ENCODE measurements around the gene TMTC4. TPM values are rescaled to one million over a fixed set of nuclear protein-coding genes. Genes with fewer than 3 reads are reported as not detected.
"Not testable (repeated sequence)": the region's sequence is repeated elsewhere in the genome, so short reads cannot be mapped to it uniquely, and the experiment has no call there.

TMTC4 gene, protein sequence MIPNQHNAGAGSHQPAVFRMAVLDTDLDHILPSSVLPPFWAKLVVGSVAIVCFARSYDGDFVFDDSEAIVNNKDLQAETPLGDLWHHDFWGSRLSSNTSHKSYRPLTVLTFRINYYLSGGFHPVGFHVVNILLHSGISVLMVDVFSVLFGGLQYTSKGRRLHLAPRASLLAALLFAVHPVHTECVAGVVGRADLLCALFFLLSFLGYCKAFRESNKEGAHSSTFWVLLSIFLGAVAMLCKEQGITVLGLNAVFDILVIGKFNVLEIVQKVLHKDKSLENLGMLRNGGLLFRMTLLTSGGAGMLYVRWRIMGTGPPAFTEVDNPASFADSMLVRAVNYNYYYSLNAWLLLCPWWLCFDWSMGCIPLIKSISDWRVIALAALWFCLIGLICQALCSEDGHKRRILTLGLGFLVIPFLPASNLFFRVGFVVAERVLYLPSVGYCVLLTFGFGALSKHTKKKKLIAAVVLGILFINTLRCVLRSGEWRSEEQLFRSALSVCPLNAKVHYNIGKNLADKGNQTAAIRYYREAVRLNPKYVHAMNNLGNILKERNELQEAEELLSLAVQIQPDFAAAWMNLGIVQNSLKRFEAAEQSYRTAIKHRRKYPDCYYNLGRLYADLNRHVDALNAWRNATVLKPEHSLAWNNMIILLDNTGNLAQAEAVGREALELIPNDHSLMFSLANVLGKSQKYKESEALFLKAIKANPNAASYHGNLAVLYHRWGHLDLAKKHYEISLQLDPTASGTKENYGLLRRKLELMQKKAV
- 10 to 100 TPM; 13.4 to 16.8 TPM for total RNA-seq

DNA sequence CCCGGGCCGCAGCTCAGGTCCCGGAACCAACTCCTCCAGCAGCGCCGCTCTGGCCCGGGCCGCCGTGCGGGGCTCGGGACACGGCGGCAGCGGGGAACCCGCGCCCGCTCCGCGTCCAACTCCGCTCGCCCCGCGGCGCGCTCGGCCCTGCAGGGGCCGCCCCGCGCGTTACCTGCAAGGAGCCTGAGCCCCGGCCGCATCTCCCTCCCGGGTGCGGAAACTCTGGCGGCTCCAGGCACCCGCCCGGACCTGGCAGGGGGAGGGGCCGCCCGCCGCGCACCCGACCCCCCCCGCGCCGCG is at the start of gene TMTC4:
Gene TMTC4 (minus strand): TSS at position 224 of the 300 bp plus-strand sequence. CDS start 4,433 bp downstream, outside the sequence.
- Mint-ChIP-seq H3K27me3 (peaks cover 8% of the 10 kb centered on the region), H3K4me1 (peaks cover 23% of the 10 kb centered on the region), H3K36me3 (no peaks in the 10 kb centered on the region), H3K9me3 (no peaks in the 10 kb centered on the region), H3K4me3 (peak within 1 kb of the TSS; percentile 90), H3K27ac (peak within 1 kb of the TSS; percentile 93)
- DNase-seq: no peak

DNA sequence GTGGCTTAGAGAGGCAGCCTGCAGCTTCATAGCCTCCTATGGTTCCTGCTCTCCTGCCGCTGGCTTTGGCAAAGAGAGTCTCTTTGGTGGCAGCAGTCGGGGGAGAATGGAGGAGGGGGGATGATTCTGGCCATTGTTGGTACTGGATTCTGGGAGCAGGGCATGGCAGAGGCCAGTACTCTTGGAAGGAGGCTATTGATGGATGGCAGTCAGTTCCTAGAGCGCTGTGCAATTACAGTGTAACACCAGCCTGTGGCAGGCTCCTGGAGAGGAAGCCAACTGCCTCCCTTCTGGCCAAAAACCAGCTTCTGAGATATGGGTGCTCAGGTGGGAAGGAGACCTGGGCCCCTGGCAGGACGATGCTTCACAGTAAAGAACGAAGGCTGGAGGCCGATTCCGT is 47.9 kb upstream of the TMTC4 start:
- Mint-ChIP-seq H3K27me3 (peaks cover 18% of the 10 kb centered on the region), H3K4me3 (no peak overlapping the region), H3K4me1 (no peaks in the 10 kb centered on the region), H3K36me3 (no peaks in the 10 kb centered on the region), H3K9me3 (peaks cover 9% of the 10 kb centered on the region), H3K27ac (no peak overlapping the region)
- DNase-seq: no peak

DNA sequence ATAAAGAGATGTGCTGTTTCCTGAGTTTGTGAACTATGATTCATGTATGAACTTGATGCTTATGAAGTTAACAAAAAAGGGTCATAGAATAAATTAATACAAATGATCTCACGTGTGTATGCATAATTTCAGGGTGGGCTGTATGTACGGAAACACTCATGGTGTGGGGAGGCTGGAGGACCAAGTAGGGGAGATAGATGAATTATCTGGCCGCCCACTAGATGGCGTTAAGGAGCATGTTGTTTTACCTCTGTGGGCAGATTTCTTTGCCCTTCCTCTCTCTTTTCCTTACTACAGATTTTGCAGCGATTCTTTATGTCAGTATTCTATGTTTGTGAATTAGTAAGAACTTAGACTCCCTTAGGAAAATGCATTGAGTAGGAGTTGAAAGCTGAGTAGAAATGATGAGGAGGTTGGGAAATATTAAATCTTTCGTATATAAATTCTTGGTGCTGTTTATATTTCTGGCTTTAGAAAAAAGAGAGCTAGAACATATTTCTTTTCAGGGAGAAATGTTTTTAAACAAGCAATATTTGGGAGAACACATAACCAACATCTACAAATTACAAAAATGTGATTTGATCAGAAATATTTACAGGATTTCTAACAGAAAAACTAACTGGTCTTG is 47.4 kb upstream of the TMTC4 start:
- H3K4me1 Mint-ChIP-seq: no peaks in the 10 kb centered on the region
- no peak overlapping the region for H3K27ac Mint-ChIP-seq

DNA sequence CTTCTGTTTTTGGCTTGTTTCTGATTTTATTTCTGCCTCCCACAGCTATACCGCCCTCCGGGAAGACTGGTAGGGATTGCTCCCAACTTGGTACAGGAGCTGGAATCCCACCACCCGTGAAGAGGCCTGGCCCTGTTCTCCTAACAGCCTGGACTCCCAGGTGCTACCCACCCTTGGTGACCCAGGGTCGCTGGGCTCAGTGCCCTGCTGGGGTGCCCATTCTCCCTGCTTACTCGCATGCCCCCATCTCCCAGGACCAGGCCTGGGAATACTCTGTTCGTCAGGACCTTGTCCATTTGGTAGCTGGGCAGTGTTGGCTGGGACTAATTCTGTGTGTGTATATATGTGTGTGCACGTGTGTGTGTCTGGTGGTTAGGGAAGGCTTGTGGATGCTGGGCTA is 41.0 kb upstream of the TMTC4 start:
- no peaks in the 10 kb centered on the region for H3K36me3 Mint-ChIP-seq
- no peak for DNase-seq

More for the DNA sequence above, 47.4 kb upstream of the TMTC4 start:
- Mint-ChIP-seq H3K4me3 (no peak overlapping the region), H3K27me3 (peaks cover 18% of the 10 kb centered on the region), H3K36me3 (no peaks in the 10 kb centered on the region), H3K9me3 (peaks cover 6% of the 10 kb centered on the region)
- DNase-seq: peak; percentile 30

DNA sequence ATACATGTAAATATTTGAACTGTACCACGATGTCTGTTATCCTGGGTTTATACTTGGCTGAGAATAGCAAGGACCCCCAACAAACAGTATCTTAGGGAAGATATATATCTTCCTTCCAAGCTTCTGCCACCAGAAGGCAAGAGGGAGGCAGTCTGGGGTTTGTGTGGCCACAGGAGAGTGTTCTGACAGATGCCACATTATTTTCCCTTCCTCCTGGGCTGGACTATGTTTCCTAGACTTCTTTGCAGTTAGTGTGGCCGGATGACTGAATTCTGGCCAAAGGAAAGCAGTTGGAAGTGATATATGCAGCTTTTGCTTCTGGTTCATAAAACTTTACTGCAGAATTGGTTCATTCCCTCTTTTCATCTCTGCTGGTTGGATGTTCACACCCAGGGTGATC is 39.9 kb upstream of the TMTC4 start:
- no peak for DNase-seq
- Mint-ChIP-seq H3K4me3 (no peak overlapping the region), H3K36me3 (no peaks in the 10 kb centered on the region), H3K27ac (no peak overlapping the region), H3K27me3 (peaks cover 3% of the 10 kb centered on the region), H3K9me3 (no peaks in the 10 kb centered on the region), H3K4me1 (no peaks in the 10 kb centered on the region)

More for the DNA sequence above, 41.0 kb upstream of the TMTC4 start:
- Mint-ChIP-seq H3K4me3 (no peak overlapping the region), H3K27ac (no peak overlapping the region), H3K9me3 (peaks cover 4% of the 10 kb centered on the region), H3K27me3 (peaks cover 3% of the 10 kb centered on the region), H3K4me1 (no peaks in the 10 kb centered on the region)

DNA sequence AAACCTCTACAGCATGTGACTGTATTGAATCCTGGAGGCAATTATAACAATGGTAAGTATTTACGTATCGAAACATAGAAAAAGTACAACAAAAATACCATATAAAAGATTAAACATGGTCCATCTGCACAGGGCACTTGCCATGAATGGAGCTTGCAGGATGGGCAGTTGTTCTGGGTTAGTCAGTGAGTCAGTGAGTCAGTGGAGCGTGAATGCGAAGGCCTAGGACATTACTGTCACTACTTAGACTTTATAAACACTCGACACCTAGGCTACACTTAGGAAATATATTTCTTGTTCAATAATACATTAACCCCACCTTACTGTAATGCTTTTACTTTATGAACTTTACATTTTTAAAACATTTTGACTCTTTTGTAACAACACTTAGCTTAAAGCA is 35.6 kb upstream of the TMTC4 start:
- no peak overlapping the region for H3K27ac Mint-ChIP-seq
- DNase-seq: no peak
- H3K4me1 Mint-ChIP-seq: no peaks in the 10 kb centered on the region
- no peaks in the 10 kb centered on the region for H3K36me3 Mint-ChIP-seq
- H3K9me3 Mint-ChIP-seq: no peaks in the 10 kb centered on the region
- H3K4me3 Mint-ChIP-seq: no peak overlapping the region
- no peaks in the 10 kb centered on the region for H3K27me3 Mint-ChIP-seq

DNA sequence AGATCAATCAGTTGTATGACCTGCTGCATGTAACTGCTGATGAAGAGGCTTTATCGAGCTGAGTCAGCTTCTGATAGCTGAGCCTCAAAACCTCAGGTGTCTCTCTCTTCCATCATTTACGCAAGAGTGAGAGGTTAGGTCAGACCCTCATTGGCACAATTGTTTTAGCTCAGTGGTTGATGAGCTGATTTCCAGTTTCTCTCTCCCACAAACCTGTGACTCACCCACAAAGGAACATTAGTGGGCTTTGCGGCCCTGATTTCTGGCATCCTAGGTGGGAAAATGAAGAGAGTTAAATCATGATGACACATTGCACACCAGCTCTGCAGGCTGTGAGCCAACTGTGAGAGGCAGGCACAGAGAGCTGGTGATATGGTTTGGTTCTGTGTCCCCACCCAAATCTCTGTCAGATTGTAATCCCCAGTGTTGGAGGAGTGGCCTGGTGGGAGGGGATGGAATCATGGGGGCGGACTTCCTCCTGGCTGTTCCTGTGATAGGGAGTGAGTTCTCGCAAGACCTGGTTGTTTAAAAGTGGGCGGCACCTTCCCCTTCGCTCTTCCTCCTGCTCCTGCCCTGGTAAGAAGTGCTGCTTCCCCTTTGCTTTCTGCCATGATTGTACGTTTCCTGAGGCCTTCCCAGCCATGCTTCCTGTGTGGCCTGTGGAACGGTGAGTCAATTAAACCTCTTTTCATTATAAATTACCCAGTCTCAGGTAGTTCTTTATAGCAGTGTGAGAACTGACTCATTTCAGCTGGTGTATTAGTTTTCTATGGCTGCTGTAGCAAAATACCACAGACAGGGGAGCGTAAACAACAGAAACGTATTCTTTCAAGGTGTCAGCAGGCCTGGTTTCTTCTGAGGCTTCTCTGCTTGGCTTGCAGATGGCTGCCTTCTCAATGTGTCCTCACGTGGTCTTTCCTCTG is 33.5 kb upstream of the TMTC4 start:
- no peaks in the 10 kb centered on the region for H3K9me3 Mint-ChIP-seq
- no peaks in the 10 kb centered on the region for H3K27me3 Mint-ChIP-seq
- H3K27ac Mint-ChIP-seq: no peak overlapping the region
- no peak for DNase-seq
- no peak overlapping the region for H3K4me3 Mint-ChIP-seq
- no peaks in the 10 kb centered on the region for H3K4me1 Mint-ChIP-seq
- H3K36me3 Mint-ChIP-seq: no peaks in the 10 kb centered on the region

DNA sequence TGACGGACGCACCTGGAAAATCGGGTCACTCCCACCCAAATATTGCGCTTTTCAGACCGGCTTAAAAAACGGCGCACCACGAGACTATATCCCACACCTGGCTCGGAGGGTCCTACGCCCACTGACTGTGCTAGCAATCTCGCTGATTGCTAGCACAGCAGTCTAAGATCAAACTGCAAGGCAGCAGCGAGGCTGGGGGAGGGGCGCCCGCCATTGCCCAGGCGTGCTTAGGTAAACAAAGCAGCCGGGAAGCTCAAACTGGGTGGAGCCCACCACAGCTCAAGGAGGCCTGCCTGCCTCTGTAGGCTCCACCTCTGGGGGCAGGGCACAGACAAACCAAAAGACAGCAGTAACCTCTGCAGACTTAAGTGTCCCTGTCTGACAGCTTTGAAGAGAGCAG is 23.7 kb upstream of the TMTC4 start:
- not testable (repeated sequence) for H3K4me3 Mint-ChIP-seq, H3K36me3 Mint-ChIP-seq, H3K27ac Mint-ChIP-seq, H3K4me1 Mint-ChIP-seq, H3K9me3 Mint-ChIP-seq, DNase-seq
- H3K27me3 Mint-ChIP-seq: peaks cover 16% of the 10 kb centered on the region

DNA sequence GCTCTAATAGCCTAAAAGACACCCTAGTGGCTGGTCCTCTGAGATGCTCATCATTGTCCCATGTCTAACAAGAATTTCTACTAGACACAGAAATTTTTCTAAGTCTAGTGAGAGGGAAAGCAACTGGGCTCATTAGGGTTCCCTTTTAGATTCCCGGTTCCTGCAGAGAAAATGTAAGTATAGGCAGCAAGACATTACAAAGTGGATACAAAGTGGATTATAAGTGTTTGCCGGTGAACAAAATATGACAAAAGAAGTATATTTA is 20.8 kb upstream of the TMTC4 start:
- Mint-ChIP-seq H3K4me3 (no peak overlapping the region), H3K36me3 (peaks cover 3% of the 10 kb centered on the region)
- no peak for DNase-seq

DNA sequence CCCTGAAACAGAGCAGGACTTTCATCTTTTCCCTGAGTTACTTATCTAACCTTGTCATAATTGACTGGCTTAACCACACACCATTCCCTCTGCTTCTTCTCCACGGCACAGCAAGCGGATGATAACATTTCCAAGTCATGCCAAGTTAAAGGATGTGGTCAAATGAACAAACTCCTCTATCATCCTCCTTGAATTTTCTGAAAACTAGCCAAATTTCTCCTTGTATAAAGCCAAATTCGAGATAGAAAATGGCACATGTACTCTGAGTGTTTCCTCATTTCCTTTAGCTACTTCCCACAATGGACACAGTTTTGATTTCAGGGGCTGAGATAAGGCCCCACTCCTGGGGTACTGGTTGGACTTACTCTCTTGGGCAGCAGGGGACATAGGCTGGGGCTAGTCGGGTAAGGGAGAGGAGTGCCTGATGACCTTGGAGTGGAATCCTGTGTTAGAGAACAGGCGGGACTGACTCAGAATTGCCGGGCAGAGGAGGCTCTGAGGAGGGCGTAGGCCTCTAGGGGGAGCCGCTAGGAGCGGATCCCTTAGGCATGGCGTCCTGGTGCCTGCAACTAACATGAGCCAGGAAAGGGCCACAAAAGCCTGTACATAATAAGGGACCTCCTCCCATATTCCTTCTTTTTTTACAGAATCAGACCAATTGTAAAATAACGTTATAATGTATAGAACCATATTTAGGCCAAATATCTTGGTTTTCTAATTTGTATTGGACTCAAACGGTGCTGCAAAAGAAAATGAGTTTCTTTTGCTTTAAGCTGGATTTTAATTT is 20.3 kb upstream of the TMTC4 start:
- H3K4me1 Mint-ChIP-seq: no peaks in the 10 kb centered on the region
- H3K27ac Mint-ChIP-seq: no peak overlapping the region
- H3K27me3 Mint-ChIP-seq: peaks cover 24% of the 10 kb centered on the region
- DNase-seq: no peak
- peaks cover 3% of the 10 kb centered on the region for H3K36me3 Mint-ChIP-seq
- peaks cover 6% of the 10 kb centered on the region for H3K9me3 Mint-ChIP-seq
- H3K4me3 Mint-ChIP-seq: no peak overlapping the region

More for the DNA sequence above, 20.8 kb upstream of the TMTC4 start:
- Mint-ChIP-seq H3K27ac (no peak overlapping the region), H3K4me1 (no peaks in the 10 kb centered on the region), H3K27me3 (peaks cover 24% of the 10 kb centered on the region), H3K9me3 (peaks cover 5% of the 10 kb centered on the region)

DNA sequence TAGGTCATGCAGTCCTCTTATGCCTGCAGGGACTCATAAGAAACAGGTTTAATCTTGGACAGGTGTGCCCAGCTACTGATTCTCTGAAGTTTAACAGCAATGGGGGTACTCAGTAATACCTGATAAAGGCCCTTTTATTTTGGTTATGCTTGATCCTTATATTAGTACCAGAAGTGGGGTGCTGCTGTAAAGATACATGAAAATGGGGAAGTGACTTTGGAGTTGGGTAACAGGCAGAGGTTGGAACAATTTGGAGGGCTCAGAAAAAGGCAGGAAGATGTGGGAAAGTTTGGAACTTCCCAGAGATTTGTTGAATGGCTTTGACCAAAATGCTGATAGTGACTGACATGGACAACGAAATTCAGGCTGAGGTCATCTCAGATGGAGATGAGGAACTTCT is 14.6 kb upstream of the TMTC4 start:
- H3K27ac Mint-ChIP-seq: no peak overlapping the region
- H3K36me3 Mint-ChIP-seq: peaks cover 8% of the 10 kb centered on the region
- peaks cover 13% of the 10 kb centered on the region for H3K27me3 Mint-ChIP-seq
- H3K4me3 Mint-ChIP-seq: no peak overlapping the region
- peaks cover 13% of the 10 kb centered on the region for H3K9me3 Mint-ChIP-seq
- H3K4me1 Mint-ChIP-seq: no peaks in the 10 kb centered on the region
- no peak for DNase-seq

DNA sequence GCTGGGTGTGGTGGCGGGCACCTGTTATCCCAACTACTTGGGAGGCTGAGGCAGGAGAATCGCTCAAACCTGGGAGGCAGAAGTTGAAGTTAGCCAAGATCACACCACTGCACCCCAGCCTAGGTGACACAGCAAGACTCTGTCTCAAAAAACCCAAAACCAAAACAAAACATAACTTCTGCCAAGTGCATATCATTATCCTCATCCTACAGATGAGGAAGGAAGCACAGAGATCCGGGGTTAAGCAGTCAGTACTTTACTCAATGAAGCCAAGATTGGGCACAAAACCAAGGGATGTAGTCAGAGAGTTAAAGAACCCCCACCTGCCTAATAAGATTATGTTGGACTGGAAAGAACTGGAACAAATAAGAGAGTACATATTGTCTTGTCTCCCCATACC is 5.5 kb upstream of the TMTC4 start:
- no peaks in the 10 kb centered on the region for H3K36me3 Mint-ChIP-seq
- DNase-seq: no peak
- no peak overlapping the region for H3K4me3 Mint-ChIP-seq
- no peaks in the 10 kb centered on the region for H3K9me3 Mint-ChIP-seq
- H3K27ac Mint-ChIP-seq: no peak overlapping the region
- peaks cover 8% of the 10 kb centered on the region for H3K27me3 Mint-ChIP-seq
- H3K4me1 Mint-ChIP-seq: peaks cover 7% of the 10 kb centered on the region

DNA sequence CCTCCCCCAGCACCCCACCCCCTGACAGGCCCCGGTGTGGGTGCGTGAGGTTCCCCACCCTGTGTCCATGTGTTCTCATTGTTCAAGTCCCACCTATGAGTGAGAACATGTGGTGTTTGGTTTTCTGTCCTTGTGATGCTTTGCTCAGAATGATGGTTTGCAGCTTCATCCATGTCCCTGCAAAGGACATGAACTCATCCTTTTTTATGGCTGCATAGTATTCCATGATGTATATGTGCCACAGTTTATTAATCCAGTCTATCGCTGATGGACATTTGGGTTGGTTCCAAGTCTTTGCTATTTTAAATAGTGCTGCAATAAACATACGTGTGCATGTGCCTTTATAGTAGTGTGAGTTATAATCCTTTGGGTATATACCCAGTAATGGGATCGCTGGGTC is 2.5 kb upstream of the TMTC4 start:
- not testable (repeated sequence) for H3K36me3 Mint-ChIP-seq, H3K27me3 Mint-ChIP-seq, H3K27ac Mint-ChIP-seq, DNase-seq, H3K4me3 Mint-ChIP-seq, H3K9me3 Mint-ChIP-seq
- peaks cover 21% of the 10 kb centered on the region for H3K4me1 Mint-ChIP-seq

DNA sequence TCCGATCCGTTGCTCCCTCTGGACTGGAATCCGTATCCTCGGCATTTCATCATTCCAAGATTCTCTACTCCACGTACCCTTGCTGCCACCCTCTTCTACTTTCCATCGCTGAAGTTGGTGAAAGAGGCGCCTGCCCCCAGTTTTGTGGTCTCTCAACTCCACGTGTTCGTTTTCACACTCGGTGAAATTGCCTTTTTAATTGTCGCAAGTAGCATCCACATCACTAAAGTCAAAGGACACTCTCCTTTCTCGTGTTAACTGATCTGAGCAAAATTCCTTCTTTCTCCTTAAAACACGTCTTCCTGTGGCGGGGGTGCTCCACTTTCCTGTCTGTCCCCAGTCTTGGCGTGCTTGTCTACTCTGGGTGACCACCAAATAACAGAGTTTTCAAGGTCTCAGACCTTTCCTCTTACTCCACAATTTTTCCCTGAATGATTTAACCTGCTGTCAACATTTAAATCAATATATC is 1.1 kb upstream of the TMTC4 start:
- Mint-ChIP-seq H3K36me3 (no peaks in the 10 kb centered on the region), H3K27me3 (peaks cover 8% of the 10 kb centered on the region), H3K4me3 (peak overlapping the region; percentile 87), H3K9me3 (no peaks in the 10 kb centered on the region), H3K4me1 (peaks cover 23% of the 10 kb centered on the region), H3K27ac (peak overlapping the region; percentile 93)
- peak; percentile 16 for DNase-seq

Data from activated naive CD8-positive, alpha-beta T cell treated with anti-CD3 and anti-CD28 coated beads for 36 hours (primary cell).